SK-N-MC (cell line): ENCODE data around the gene RNF14.
"Not testable (repeated sequence)": the region's sequence is repeated elsewhere in the genome, so short reads cannot be mapped to it uniquely, and the experiment has no call there.

Experiments
- DNase-seq: peaks from one replicate; pipeline ENCODE4 v3.0.0-alpha.2; 2011; ENCODE audit warnings: low read depth, low spot score
- H3K27ac ChIP-seq: fragments of 200-600 bp; sonication (generic); 2 replicates; pipeline ENCODE4 v1.5.1; 2016; ENCODE audit warnings: mixed run types
- H3K36me3 ChIP-seq: fragments of 200-600 bp; sonication (generic); 2 replicates; pipeline ENCODE4 v1.6.1; 2017; ENCODE audit warnings: antibody characterized with exemption, low read length, mixed read lengths; ENCODE audit not compliant: insufficient read depth
- H3K4me3 ChIP-seq: fragments of 200-600 bp; sonication (generic); 2 replicates; pipeline ENCODE4 v1.5.1; 2016
- H3K9ac ChIP-seq: fragments of 200-600 bp; sonication (generic); 2 replicates; pipeline ENCODE4 v1.8.0; 2017; ENCODE audit warnings: mixed run types, mixed read lengths; ENCODE audit not compliant: insufficient read length
- H3K9me3 ChIP-seq: fragments of 200-600 bp; sonication (generic); 2 replicates; pipeline ENCODE4 v1.6.1; 2017; ENCODE audit warnings: low read depth, mild to moderate bottlenecking, antibody characterized with exemption, low read length, moderate library complexity, mixed read lengths
- EZH2 ChIP-seq: fragments of 200-600 bp; sonication (generic); IDR thresholded peaks from one replicate; pipeline ENCODE4 v1.6.1; 2017; ENCODE audit warnings: antibody characterized with exemption
- FOXP2 ChIP-seq: optimal IDR thresholded peaks from 2 replicates; pipeline ENCODE3; 2011; ENCODE audit warnings: mild to moderate bottlenecking, moderate library complexity; ENCODE audit not compliant: insufficient read depth; ENCODE audit errors: extremely low read length, control extremely low read depth
- POLR2AphosphoS5 ChIP-seq: IDR thresholded peaks from 2 replicates; pipeline ENCODE4 v1.6.1; 2012; ENCODE audit warnings: mild to moderate bottlenecking, low read depth, low read length, borderline replicate concordance

The RNF14 gene

GRCh38 chr5:141968914-141969608, at the start of gene RNF14:
Gene RNF14 (plus strand): TSS chr5:141969105. CDS start chr5:141973589, 4,484 bp downstream.
- peak within 1 kb of the TSS; percentile 94 for H3K9ac ChIP-seq
- no peaks in the 10 kb centered on the region for H3K9me3 ChIP-seq
- peak within 1 kb of the TSS; percentile 58 for H3K27ac ChIP-seq
- peaks cover 12% of the 10 kb centered on the region for H3K36me3 ChIP-seq
- no peak for DNase-seq
- TF ChIP-seq FOXP2 (peak; percentile 70), POLR2AphosphoS5 (peak; percentile 80), EZH2 (no peak)
- H3K4me3 ChIP-seq, result peak within 1 kb of the TSS; percentile 94

GRCh38 chr5:141919218-141920119, 49.4 kb upstream of the RNF14 start:
- Histone ChIP-seq H3K9ac (no peak overlapping the region), H3K9me3 (no peaks in the 10 kb centered on the region), H3K36me3 (no peaks in the 10 kb centered on the region), H3K4me3 (no peak overlapping the region), H3K27ac (no peak overlapping the region)
- TF ChIP-seq FOXP2 (no peak), EZH2 (no peak), POLR2AphosphoS5 (no peak)
- no peak for DNase-seq

- H3K27ac ChIP-seq, result no peak overlapping the region
- no peak for TF ChIP-seq POLR2AphosphoS5
- no peak for TF ChIP-seq EZH2
- TF ChIP-seq FOXP2, result no peak
- no peak overlapping the region for H3K4me3 ChIP-seq
- no peaks in the 10 kb centered on the region for H3K9me3 ChIP-seq
- DNase-seq, result no peak
- H3K9ac ChIP-seq, result no peak overlapping the region
- H3K36me3 ChIP-seq, result peaks cover 4% of the 10 kb centered on the region; the same call in 1 of the 2 replicates
Measured at GRCh38 chr5:141920771-141921170, 48.1 kb upstream of the RNF14 start.

- peaks cover 19% of the 10 kb centered on the region for H3K36me3 ChIP-seq
- not testable (repeated sequence) for H3K9me3 ChIP-seq, DNase-seq
- H3K4me3 ChIP-seq, result peak overlapping the region; percentile 91
- H3K27ac ChIP-seq, result 0 out of 2 replicates have a peak overlapping the region, but pooled peaks have one; percentile 55
- peak overlapping the region; percentile 95 for H3K9ac ChIP-seq
Measured at GRCh38 chr5:141922827-141923447, 46.0 kb upstream of the RNF14 start.

- Histone ChIP-seq H3K27ac (peak within 1 kb of the TSS; percentile 62; the same call in 1 of the 2 replicates), H3K9ac (peak within 1 kb of the TSS; percentile 95), H3K36me3 (peaks cover 23% of the 10 kb centered on the region), H3K4me3 (peak within 1 kb of the TSS; percentile 91), H3K9me3 (no peaks in the 10 kb centered on the region)
- peak; percentile 62 for DNase-seq
- no peak for TF ChIP-seq FOXP2
- TF ChIP-seq POLR2AphosphoS5, result peak; percentile 84; the same call in 1 of the 2 replicates
Measured at GRCh38 chr5:141923448-141924313, 45.2 kb upstream of the RNF14 start, which contains the start of gene DELE1. Gene DELE1 (plus strand): TSS chr5:141923871. CDS start chr5:141923942, 71 bp downstream.

- H3K9ac ChIP-seq, result no peak overlapping the region
- no peak overlapping the region for H3K27ac ChIP-seq
- no peak overlapping the region for H3K4me3 ChIP-seq
- no peaks in the 10 kb centered on the region for H3K9me3 ChIP-seq
- TF ChIP-seq FOXP2, result no peak
- TF ChIP-seq EZH2, result no peak
- TF ChIP-seq POLR2AphosphoS5, result no peak
- no peak for DNase-seq
- H3K36me3 ChIP-seq, result peaks cover 37% of the 10 kb centered on the region
Measured at GRCh38 chr5:141926434-141926833, 42.5 kb upstream of the RNF14 start.

- Histone ChIP-seq H3K27ac (no peak overlapping the region), H3K36me3 (peaks cover 47% of the 10 kb centered on the region), H3K9me3 (no peaks in the 10 kb centered on the region), H3K4me3 (no peak overlapping the region), H3K9ac (no peak overlapping the region)
- TF ChIP-seq EZH2 (no peak), POLR2AphosphoS5 (no peak), FOXP2 (no peak)
- no peak for DNase-seq
Measured at GRCh38 chr5:141928051-141928450, 40.9 kb upstream of the RNF14 start.
